Suprapubic skin (tissue), 4 donors: ENCODE data around the gene CCNQ.

ENCODE experiments used
- EP300 ChIP-seq: sonication (generic); formaldehyde crosslinking; IDR thresholded peaks from one replicate; pipeline ENCODE4 v1.6.1; 2017; ENCODE audit warnings: antibody characterized with exemption
- POLR2A ChIP-seq, 2 donors: fragments of 450-650 bp; IDR thresholded peaks; one replicate each; pipeline ENCODE4 v1.6.1; 2017; ENCODE audit warnings: antibody characterized with exemption in 2 of 2, mild to moderate bottlenecking in 2 of 2, moderate library complexity in 2 of 2
- POLR2AphosphoS5 ChIP-seq, 3 donors: sonication (generic); formaldehyde crosslinking; IDR thresholded peaks; one replicate each; pipeline ENCODE4 v1.6.1; 2017; ENCODE audit warnings: antibody characterized with exemption in 3 of 3
- TF ChIP-seq, protein P1 (sequence below), 2 donors: fragments of 200-600 bp in 1 of 2; fragments of 450-650 bp in 1 of 2; sonication (generic) in 1 of 2; IDR thresholded peaks; one replicate each; pipeline ENCODE4 v1.5.1; 2016 to 2019; ENCODE audit warnings: antibody characterized with exemption in 2 of 2, mild to moderate bottlenecking in 1 of 2, moderate library complexity in 1 of 2

DNA sequence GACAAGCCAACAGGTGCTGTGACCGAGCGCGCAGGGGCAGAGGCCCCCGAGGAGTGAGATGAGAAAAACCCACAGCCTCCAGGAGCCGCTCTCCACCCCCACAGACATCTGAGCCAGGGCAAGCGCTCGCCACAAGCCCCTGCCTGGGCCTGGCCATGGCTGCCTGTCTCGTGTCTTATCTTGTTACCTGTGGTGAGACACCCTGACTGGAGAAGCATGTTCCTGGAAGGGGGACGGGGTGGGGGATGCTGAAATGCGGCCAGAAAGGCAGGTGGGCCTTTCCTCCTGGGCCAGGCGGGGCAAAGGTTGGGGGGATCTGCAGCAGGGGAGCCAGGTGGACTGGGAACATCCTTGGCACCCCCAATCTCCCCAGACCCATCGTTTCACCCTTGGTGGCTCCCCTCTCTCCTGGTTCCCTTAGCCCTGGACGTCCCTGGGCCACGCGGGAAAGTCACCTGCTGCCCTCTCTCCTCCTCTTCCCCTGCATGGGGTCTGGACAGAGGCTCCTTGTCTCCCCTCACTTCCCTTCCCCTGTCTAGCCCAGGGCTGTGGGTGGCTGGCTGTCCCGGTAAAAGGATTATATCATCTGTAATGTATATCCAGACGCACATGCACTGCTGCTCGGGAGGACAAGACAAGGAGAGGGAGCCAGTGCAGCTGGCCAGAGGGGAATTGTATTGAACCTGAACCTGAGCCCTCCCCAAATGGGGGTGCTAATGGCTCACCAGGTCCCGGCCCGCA is 39.7 kb upstream of the CCNQ start:
- TF ChIP-seq, protein P1, sequence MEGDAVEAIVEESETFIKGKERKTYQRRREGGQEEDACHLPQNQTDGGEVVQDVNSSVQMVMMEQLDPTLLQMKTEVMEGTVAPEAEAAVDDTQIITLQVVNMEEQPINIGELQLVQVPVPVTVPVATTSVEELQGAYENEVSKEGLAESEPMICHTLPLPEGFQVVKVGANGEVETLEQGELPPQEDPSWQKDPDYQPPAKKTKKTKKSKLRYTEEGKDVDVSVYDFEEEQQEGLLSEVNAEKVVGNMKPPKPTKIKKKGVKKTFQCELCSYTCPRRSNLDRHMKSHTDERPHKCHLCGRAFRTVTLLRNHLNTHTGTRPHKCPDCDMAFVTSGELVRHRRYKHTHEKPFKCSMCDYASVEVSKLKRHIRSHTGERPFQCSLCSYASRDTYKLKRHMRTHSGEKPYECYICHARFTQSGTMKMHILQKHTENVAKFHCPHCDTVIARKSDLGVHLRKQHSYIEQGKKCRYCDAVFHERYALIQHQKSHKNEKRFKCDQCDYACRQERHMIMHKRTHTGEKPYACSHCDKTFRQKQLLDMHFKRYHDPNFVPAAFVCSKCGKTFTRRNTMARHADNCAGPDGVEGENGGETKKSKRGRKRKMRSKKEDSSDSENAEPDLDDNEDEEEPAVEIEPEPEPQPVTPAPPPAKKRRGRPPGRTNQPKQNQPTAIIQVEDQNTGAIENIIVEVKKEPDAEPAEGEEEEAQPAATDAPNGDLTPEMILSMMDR (IDR thresholded peaks at IDR 0.05) = no peak
- TF ChIP-seq POLR2AphosphoS5 (IDR thresholded peaks at IDR 0.05) (no peak), EP300 (no peak), POLR2A (IDR thresholded peaks at IDR 0.05) (no peak)
